ENCODE data around the gene SLCO1C1. TPM values are rescaled to one million over a fixed set of nuclear protein-coding genes. Genes with fewer than 3 reads are reported as not detected.
A peak's percentile ranks its signal among the peaks of the same experiment; 100 is the strongest.

SLCO1C1 gene
- polyA plus RNA-seq, 4 donors, result 0.09 to 4.7 TPM; not detected in 2

- FAIRE-seq (no peak), DNase-seq (no peak)
- Histone ChIP-seq H3K27ac (ENCODE audit: low read depth in 1 of 3, low read length in 2 of 3) (no peak overlapping the region), H3K4me1 (ENCODE audit: control insufficient read depth in 3 of 3, insufficient read depth in 2 of 3, low read depth in 1 of 3, low read length in 2 of 3) (no peaks in the 10 kb centered on the region), H3K27me3 (ENCODE audit: control insufficient read depth in 3 of 3, insufficient read depth in 3 of 3, low read length in 3 of 3) (no peaks in the 10 kb centered on the region), H3K36me3 (ENCODE audit: control insufficient read depth in 3 of 3, insufficient read depth in 2 of 3, low read depth in 1 of 3, low read length in 3 of 3) (no peaks in the 10 kb centered on the region), H3K9me3 (ENCODE audit: control insufficient read depth in 2 of 2, insufficient read depth in 1 of 2, low read depth in 1 of 2, low read length in 1 of 2) (no peaks in the 10 kb centered on the region), H3K4me3 (ENCODE audit: low read depth in 1 of 3, low read length in 3 of 3) (no peak overlapping the region)
- 66 to 88% (median 73%) methylated on average over 1 of the region's 1 CpG for WGBS, 3 donors
Measured at GRCh38 chr12:20701106-20701505, 6.0 kb downstream of the SLCO1C1 start.

- no peak for FAIRE-seq
- H3K27me3 ChIP-seq (ENCODE audit: control insufficient read depth in 3 of 3, insufficient read depth in 3 of 3, low read length in 3 of 3), result no peaks in the 10 kb centered on the region
- 53 to 67% (median 57%) methylated on average over 6 of the region's 6 CpGs for WGBS, 3 donors
- no peaks in the 10 kb centered on the region for H3K9me3 ChIP-seq (ENCODE audit: control insufficient read depth in 2 of 2, insufficient read depth in 1 of 2, low read depth in 1 of 2, low read length in 1 of 2)
- no peak for DNase-seq
- no peaks in the 10 kb centered on the region for H3K4me1 ChIP-seq (ENCODE audit: control insufficient read depth in 3 of 3, insufficient read depth in 2 of 3, low read depth in 1 of 3, low read length in 2 of 3)
- H3K4me3 ChIP-seq (ENCODE audit: low read depth in 1 of 3, low read length in 3 of 3), result no peak overlapping the region
- H3K36me3 ChIP-seq (ENCODE audit: control insufficient read depth in 3 of 3, insufficient read depth in 2 of 3, low read depth in 1 of 3, low read length in 3 of 3), result no peaks in the 10 kb centered on the region
- H3K27ac ChIP-seq (ENCODE audit: low read depth in 1 of 3, low read length in 2 of 3), result no peak overlapping the region
Measured at GRCh38 chr12:20704860-20705259, 9.7 kb downstream of the SLCO1C1 start.

GRCh38 chr12:20711846-20712245, 16.7 kb downstream of the SLCO1C1 start:
- no peak for FAIRE-seq
- no peaks in the 10 kb centered on the region for H3K4me1 ChIP-seq (ENCODE audit: control insufficient read depth in 3 of 3, insufficient read depth in 2 of 3, low read depth in 1 of 3, low read length in 2 of 3)

GRCh38 chr12:20716037-20716436, 20.9 kb downstream of the SLCO1C1 start:
- no peaks in the 10 kb centered on the region for H3K9me3 ChIP-seq (ENCODE audit: control insufficient read depth in 2 of 2, insufficient read depth in 1 of 2, low read depth in 1 of 2, low read length in 1 of 2)
- FAIRE-seq, result no peak
- peak; percentile 18 to 26 for DNase-seq
- no peak overlapping the region for H3K4me3 ChIP-seq (ENCODE audit: low read depth in 1 of 3, low read length in 3 of 3)
- no peaks in the 10 kb centered on the region for H3K36me3 ChIP-seq (ENCODE audit: control insufficient read depth in 3 of 3, insufficient read depth in 2 of 3, low read depth in 1 of 3, low read length in 3 of 3)
- no peak overlapping the region for H3K27ac ChIP-seq (ENCODE audit: low read depth in 1 of 3, low read length in 2 of 3)
- WGBS, 3 donors, result 36 to 59% (median 54%) methylated on average over 2 of the region's 2 CpGs
- no peaks in the 10 kb centered on the region for H3K4me1 ChIP-seq (ENCODE audit: control insufficient read depth in 3 of 3, insufficient read depth in 2 of 3, low read depth in 1 of 3, low read length in 2 of 3)
- H3K27me3 ChIP-seq (ENCODE audit: control insufficient read depth in 3 of 3, insufficient read depth in 3 of 3, low read length in 3 of 3), result no peaks in the 10 kb centered on the region

More at GRCh38 chr12:20711846-20712245, 16.7 kb downstream of the SLCO1C1 start:
- Histone ChIP-seq H3K27me3 (ENCODE audit: control insufficient read depth in 3 of 3, insufficient read depth in 3 of 3, low read length in 3 of 3) (no peaks in the 10 kb centered on the region), H3K27ac (ENCODE audit: low read depth in 1 of 3, low read length in 2 of 3) (no peak overlapping the region), H3K4me3 (ENCODE audit: low read depth in 1 of 3, low read length in 3 of 3) (no peak overlapping the region), H3K9me3 (ENCODE audit: control insufficient read depth in 2 of 2, insufficient read depth in 1 of 2, low read depth in 1 of 2, low read length in 1 of 2) (no peaks in the 10 kb centered on the region), H3K36me3 (ENCODE audit: control insufficient read depth in 3 of 3, insufficient read depth in 2 of 3, low read depth in 1 of 3, low read length in 3 of 3) (no peaks in the 10 kb centered on the region)
- no peak for DNase-seq
- WGBS, 3 donors, result 59 to 70% (median 68%) methylated on average over 3 of the region's 3 CpGs

- Histone ChIP-seq H3K27ac (ENCODE audit: low read depth in 1 of 3, low read length in 2 of 3) (no peak overlapping the region), H3K4me3 (ENCODE audit: low read depth in 1 of 3, low read length in 3 of 3) (no peak overlapping the region), H3K9me3 (ENCODE audit: control insufficient read depth in 2 of 2, insufficient read depth in 1 of 2, low read depth in 1 of 2, low read length in 1 of 2) (no peaks in the 10 kb centered on the region), H3K36me3 (ENCODE audit: control insufficient read depth in 3 of 3, insufficient read depth in 2 of 3, low read depth in 1 of 3, low read length in 3 of 3) (no peaks in the 10 kb centered on the region), H3K4me1 (ENCODE audit: control insufficient read depth in 3 of 3, insufficient read depth in 2 of 3, low read depth in 1 of 3, low read length in 2 of 3) (no peaks in the 10 kb centered on the region), H3K27me3 (ENCODE audit: control insufficient read depth in 3 of 3, insufficient read depth in 3 of 3, low read length in 3 of 3) (no peaks in the 10 kb centered on the region)
- 60 to 65% (median 63%) methylated on average over 1 of the region's 1 CpG for WGBS, 3 donors
- DNase-seq, result no peak
- FAIRE-seq, result peak; percentile 51
Measured at GRCh38 chr12:20716985-20717384, 21.9 kb downstream of the SLCO1C1 start.

- no peak overlapping the region for H3K27ac ChIP-seq (ENCODE audit: low read depth in 1 of 3, low read length in 2 of 3)
- DNase-seq (no peak), FAIRE-seq (no peak)
- H3K4me1 ChIP-seq (ENCODE audit: control insufficient read depth in 3 of 3, insufficient read depth in 2 of 3, low read depth in 1 of 3, low read length in 2 of 3), result no peaks in the 10 kb centered on the region
- no peak overlapping the region for H3K4me3 ChIP-seq (ENCODE audit: low read depth in 1 of 3, low read length in 3 of 3)
- no peaks in the 10 kb centered on the region for H3K27me3 ChIP-seq (ENCODE audit: control insufficient read depth in 3 of 3, insufficient read depth in 3 of 3, low read length in 3 of 3)
- WGBS, 3 donors, result 76 to 84% (median 84%) methylated on average over 4 of the region's 4 CpGs
- no peaks in the 10 kb centered on the region for H3K36me3 ChIP-seq (ENCODE audit: control insufficient read depth in 3 of 3, insufficient read depth in 2 of 3, low read depth in 1 of 3, low read length in 3 of 3)
- H3K9me3 ChIP-seq (ENCODE audit: control insufficient read depth in 2 of 2, insufficient read depth in 1 of 2, low read depth in 1 of 2, low read length in 1 of 2), result no peaks in the 10 kb centered on the region
Measured at GRCh38 chr12:20718294-20718693, 23.2 kb downstream of the SLCO1C1 start.

- FAIRE-seq (no peak), DNase-seq (no peak)
- 7 to 50% (median 17%) methylated on average over 1 of the region's 1 CpG for WGBS, 3 donors
- no peaks in the 10 kb centered on the region for H3K27me3 ChIP-seq (ENCODE audit: control insufficient read depth in 3 of 3, insufficient read depth in 3 of 3, low read length in 3 of 3)
- H3K27ac ChIP-seq (ENCODE audit: low read depth in 1 of 3, low read length in 2 of 3), result no peak overlapping the region
- no peaks in the 10 kb centered on the region for H3K36me3 ChIP-seq (ENCODE audit: control insufficient read depth in 3 of 3, insufficient read depth in 2 of 3, low read depth in 1 of 3, low read length in 3 of 3)
- H3K4me1 ChIP-seq (ENCODE audit: control insufficient read depth in 3 of 3, insufficient read depth in 2 of 3, low read depth in 1 of 3, low read length in 2 of 3), result no peaks in the 10 kb centered on the region
- H3K9me3 ChIP-seq (ENCODE audit: control insufficient read depth in 2 of 2, insufficient read depth in 1 of 2, low read depth in 1 of 2, low read length in 1 of 2), result no peaks in the 10 kb centered on the region
- no peak overlapping the region for H3K4me3 ChIP-seq (ENCODE audit: low read depth in 1 of 3, low read length in 3 of 3)
Measured at GRCh38 chr12:20722142-20722541, 27.0 kb downstream of the SLCO1C1 start.

- no peaks in the 10 kb centered on the region for H3K27me3 ChIP-seq (ENCODE audit: control insufficient read depth in 3 of 3, insufficient read depth in 3 of 3, low read length in 3 of 3)
- FAIRE-seq, result no peak
- no peak overlapping the region for H3K4me3 ChIP-seq (ENCODE audit: low read depth in 1 of 3, low read length in 3 of 3)
- no peak overlapping the region for H3K27ac ChIP-seq (ENCODE audit: low read depth in 1 of 3, low read length in 2 of 3)
- 19 to 54% (median 24%) methylated on average over 1 of the region's 1 CpG for WGBS, 3 donors
- H3K36me3 ChIP-seq (ENCODE audit: control insufficient read depth in 3 of 3, insufficient read depth in 2 of 3, low read depth in 1 of 3, low read length in 3 of 3), result no peaks in the 10 kb centered on the region
- H3K9me3 ChIP-seq (ENCODE audit: control insufficient read depth in 2 of 2, insufficient read depth in 1 of 2, low read depth in 1 of 2, low read length in 1 of 2), result no peaks in the 10 kb centered on the region
- no peak for DNase-seq
- no peaks in the 10 kb centered on the region for H3K4me1 ChIP-seq (ENCODE audit: control insufficient read depth in 3 of 3, insufficient read depth in 2 of 3, low read depth in 1 of 3, low read length in 2 of 3)
Measured at GRCh38 chr12:20731274-20731673, 36.1 kb downstream of the SLCO1C1 start.

GRCh38 chr12:20740972-20741371, 45.8 kb downstream of the SLCO1C1 start:
- Histone ChIP-seq H3K9me3 (ENCODE audit: control insufficient read depth in 2 of 2, insufficient read depth in 1 of 2, low read depth in 1 of 2, low read length in 1 of 2) (no peaks in the 10 kb centered on the region), H3K36me3 (ENCODE audit: control insufficient read depth in 3 of 3, insufficient read depth in 2 of 3, low read depth in 1 of 3, low read length in 3 of 3) (no peaks in the 10 kb centered on the region), H3K27ac (ENCODE audit: low read depth in 1 of 3, low read length in 2 of 3) (no peak overlapping the region), H3K27me3 (ENCODE audit: control insufficient read depth in 3 of 3, insufficient read depth in 3 of 3, low read length in 3 of 3) (no peaks in the 10 kb centered on the region), H3K4me3 (ENCODE audit: low read depth in 1 of 3, low read length in 3 of 3) (no peak overlapping the region), H3K4me1 (ENCODE audit: control insufficient read depth in 3 of 3, insufficient read depth in 2 of 3, low read depth in 1 of 3, low read length in 2 of 3) (no peaks in the 10 kb centered on the region)
- WGBS, 3 donors, result 87 to 100% (median 92%) methylated on average over 1 of the region's 1 CpG
- DNase-seq (no peak), FAIRE-seq (no peak)
